DOHH2 (cell line): ENCODE data around the gene FAM227B.
"Not testable (repeated sequence)": the region's sequence is repeated elsewhere in the genome, so short reads cannot be mapped to it uniquely, and the experiment has no call there.

ENCODE experiments used
- H3F3A ChIP-seq: fragments of 200-600 bp; sonication (generic), shearing (Covaris generic); 2 replicates; pipeline ENCODE4 v1.6.0; 2016; ENCODE audit warnings: antibody characterized with exemption, mild to moderate bottlenecking; ENCODE audit not compliant: control insufficient read depth, insufficient read depth
- H3K27ac ChIP-seq: fragments of 200-600 bp; sonication (generic); 2 replicates; pipeline ENCODE4 v1.5.1; 2014; ENCODE audit warnings: low read depth, mild to moderate bottlenecking, low read length, moderate library complexity
- H3K27me3 ChIP-seq: fragments of 200-600 bp; sonication (generic); 2 replicates; pipeline ENCODE4 v1.6.1; 2014; ENCODE audit warnings: mild to moderate bottlenecking, low read length, mixed read lengths; ENCODE audit not compliant: control insufficient read depth
- H3K36me3 ChIP-seq: fragments of 200-600 bp; sonication (generic); 2 replicates; pipeline ENCODE4 v1.6.1; 2014; ENCODE audit warnings: mild to moderate bottlenecking, low read length, moderate library complexity, mixed read lengths; ENCODE audit not compliant: control insufficient read depth
- H3K4me1 ChIP-seq: fragments of 200-600 bp; sonication (generic); 2 replicates; pipeline ENCODE4 v1.6.1; 2014; ENCODE audit warnings: mild to moderate bottlenecking, low read length, mixed read lengths; ENCODE audit not compliant: control insufficient read depth
- H3K4me2 ChIP-seq: fragments of 200-600 bp; sonication (generic); 2 replicates; pipeline ENCODE4 v1.6.0; 2014; ENCODE audit warnings: mild to moderate bottlenecking, low read length, moderate library complexity
- H3K4me3 ChIP-seq: fragments of 200-600 bp; sonication (generic); 2 replicates; pipeline ENCODE4 v1.5.1; 2014; ENCODE audit warnings: mild to moderate bottlenecking, low read length, mixed read lengths
- H3K79me2 ChIP-seq: fragments of 200-600 bp; sonication (generic); 2 replicates; pipeline ENCODE4 v1.6.1; 2014; ENCODE audit warnings: mild to moderate bottlenecking, low read length, mixed read lengths; ENCODE audit not compliant: control insufficient read depth
- H3K9me2 ChIP-seq: fragments of 200-600 bp; sonication (generic); replicated peaks from 2 replicates; pipeline ENCODE4 v1.6.1; 2014; ENCODE audit warnings: mild to moderate bottlenecking, low read length, mixed read lengths; ENCODE audit not compliant: control insufficient read depth
- H3K9me3 ChIP-seq: fragments of 200-600 bp; sonication (generic); 2 replicates; pipeline ENCODE4 v1.6.1; 2014; ENCODE audit warnings: antibody characterized with exemption, low read length, mixed read lengths; ENCODE audit not compliant: control insufficient read depth, insufficient read depth
- H4K20me1 ChIP-seq: fragments of 200-600 bp; sonication (generic); 2 replicates; pipeline ENCODE4 v1.6.0; 2014; ENCODE audit warnings: low read depth, mild to moderate bottlenecking, antibody characterized with exemption, low read length, moderate library complexity; ENCODE audit not compliant: control insufficient read depth, insufficient read depth
- EZH2phosphoT487 ChIP-seq: fragments of 200-600 bp; sonication (generic); IDR thresholded peaks from 2 replicates; pipeline ENCODE4 v1.6.1; 2017; ENCODE audit warnings: borderline replicate concordance, mild to moderate bottlenecking, antibody characterized with exemption, low read length, moderate library complexity, mixed read lengths
- TF ChIP-seq, protein P1 (sequence below): fragments of 200-600 bp; sonication (generic); IDR thresholded peaks from one replicate; pipeline ENCODE4 v1.5.1; 2014; ENCODE audit warnings: antibody characterized with exemption, mild to moderate bottlenecking, low read depth, low read length; ENCODE audit not compliant: poor library complexity, severe bottlenecking

The FAM227B gene

DNA sequence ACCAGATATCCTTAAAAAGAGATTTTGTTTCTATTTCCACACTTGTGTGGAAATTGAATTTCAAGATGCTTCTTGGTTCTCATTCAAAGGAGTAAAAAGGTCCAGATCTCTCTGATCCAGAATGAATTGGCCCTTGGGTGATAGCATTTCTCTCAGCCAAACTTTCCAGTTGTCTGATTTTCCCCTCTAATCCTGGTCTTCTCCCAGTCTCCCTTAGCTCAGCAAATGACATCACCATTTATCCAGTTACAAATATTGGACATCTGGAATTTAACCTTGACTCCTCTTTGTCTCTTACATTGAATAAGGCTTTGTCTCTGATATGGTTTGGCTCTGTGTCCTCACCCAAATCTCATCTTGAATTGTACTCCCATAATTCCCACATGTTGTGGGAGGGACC lies 207.8 kb downstream of the FAM227B start:
- H3K4me3 ChIP-seq: no peak overlapping the region
- H3K9me2 ChIP-seq: no peaks in the 10 kb centered on the region
- H3K9me3 ChIP-seq: no peaks in the 10 kb centered on the region
- no peak for TF ChIP-seq EZH2phosphoT487
- TF ChIP-seq, protein P1, sequence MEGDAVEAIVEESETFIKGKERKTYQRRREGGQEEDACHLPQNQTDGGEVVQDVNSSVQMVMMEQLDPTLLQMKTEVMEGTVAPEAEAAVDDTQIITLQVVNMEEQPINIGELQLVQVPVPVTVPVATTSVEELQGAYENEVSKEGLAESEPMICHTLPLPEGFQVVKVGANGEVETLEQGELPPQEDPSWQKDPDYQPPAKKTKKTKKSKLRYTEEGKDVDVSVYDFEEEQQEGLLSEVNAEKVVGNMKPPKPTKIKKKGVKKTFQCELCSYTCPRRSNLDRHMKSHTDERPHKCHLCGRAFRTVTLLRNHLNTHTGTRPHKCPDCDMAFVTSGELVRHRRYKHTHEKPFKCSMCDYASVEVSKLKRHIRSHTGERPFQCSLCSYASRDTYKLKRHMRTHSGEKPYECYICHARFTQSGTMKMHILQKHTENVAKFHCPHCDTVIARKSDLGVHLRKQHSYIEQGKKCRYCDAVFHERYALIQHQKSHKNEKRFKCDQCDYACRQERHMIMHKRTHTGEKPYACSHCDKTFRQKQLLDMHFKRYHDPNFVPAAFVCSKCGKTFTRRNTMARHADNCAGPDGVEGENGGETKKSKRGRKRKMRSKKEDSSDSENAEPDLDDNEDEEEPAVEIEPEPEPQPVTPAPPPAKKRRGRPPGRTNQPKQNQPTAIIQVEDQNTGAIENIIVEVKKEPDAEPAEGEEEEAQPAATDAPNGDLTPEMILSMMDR: no peak
- no peaks in the 10 kb centered on the region for H3K36me3 ChIP-seq
- no peaks in the 10 kb centered on the region for H3K4me1 ChIP-seq
- H3K4me2 ChIP-seq: no peak overlapping the region
- H3K79me2 ChIP-seq: no peaks in the 10 kb centered on the region
- H3K27me3 ChIP-seq: peaks cover 4% of the 10 kb centered on the region; the same call in 1 of the 2 replicates
- no peaks in the 10 kb centered on the region for H4K20me1 ChIP-seq
- no peaks in the 10 kb centered on the region for H3F3A ChIP-seq
- H3K27ac ChIP-seq: no peak overlapping the region

DNA sequence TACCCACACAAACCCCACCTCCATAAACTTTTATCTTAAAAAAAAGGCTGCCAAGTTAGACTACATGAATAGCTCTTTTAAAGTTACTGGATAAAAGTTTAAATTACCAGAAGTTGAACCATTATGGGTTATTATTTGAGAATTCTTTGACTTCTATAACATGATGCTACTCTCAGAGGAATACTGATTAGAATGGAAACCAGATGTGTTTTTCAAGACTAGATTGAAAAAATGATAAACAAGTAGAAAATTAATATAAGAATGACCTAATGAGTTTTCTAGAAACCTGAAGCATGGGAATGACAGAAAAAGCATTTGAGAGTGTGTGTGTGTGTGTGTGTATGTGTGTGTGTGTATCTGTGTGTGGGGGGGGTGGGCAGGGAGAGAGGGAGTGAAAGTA lies 210.0 kb downstream of the FAM227B start:
- Histone ChIP-seq H3F3A (no peaks in the 10 kb centered on the region), H3K36me3 (no peaks in the 10 kb centered on the region), H3K27me3 (peaks cover 4% of the 10 kb centered on the region; the same call in 1 of the 2 replicates), H3K9me2 (no peaks in the 10 kb centered on the region), H3K4me2 (no peak overlapping the region), H3K9me3 (no peaks in the 10 kb centered on the region), H3K4me3 (no peak overlapping the region), H3K4me1 (no peaks in the 10 kb centered on the region), H3K27ac (no peak overlapping the region), H3K79me2 (no peaks in the 10 kb centered on the region), H4K20me1 (no peaks in the 10 kb centered on the region)
- no peak for TF ChIP-seq EZH2phosphoT487
- TF ChIP-seq, protein P1: no peak

DNA sequence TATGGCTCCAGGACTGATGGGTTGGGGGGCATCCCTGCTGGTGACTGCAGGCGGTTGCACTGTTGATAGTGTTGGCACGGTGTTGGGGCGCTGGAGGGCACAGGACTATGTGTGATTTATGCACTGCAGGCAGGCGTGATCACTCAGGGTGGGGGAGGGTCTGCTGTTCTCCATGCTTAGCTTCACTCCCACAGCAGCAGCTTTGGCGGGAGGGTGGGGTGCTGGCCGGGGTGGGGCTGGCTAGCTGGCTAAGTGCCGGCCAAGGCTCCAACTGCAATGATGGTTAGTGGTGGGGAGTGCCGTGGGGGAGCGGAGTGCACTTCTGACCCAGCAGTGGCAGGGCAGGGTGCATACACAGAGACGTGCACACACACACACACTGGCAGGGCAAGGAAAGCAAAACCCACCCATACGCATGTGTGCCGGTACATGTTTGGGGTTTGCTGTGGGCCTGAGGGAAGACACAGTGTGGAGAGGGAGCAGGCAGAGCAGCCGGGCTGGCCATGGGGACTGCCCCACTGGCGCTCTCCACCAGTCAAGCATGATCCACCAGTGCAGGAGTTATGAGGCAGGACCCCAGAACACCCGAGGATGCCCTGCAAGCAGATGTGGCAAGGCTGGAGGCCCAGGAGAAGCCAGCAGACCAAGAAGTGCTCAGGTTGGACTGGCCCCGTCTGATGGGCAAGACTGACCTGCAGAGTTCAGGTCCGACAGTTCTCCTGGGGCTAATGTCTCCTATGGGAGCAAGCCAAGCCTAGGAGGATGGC lies 214.1 kb downstream of the FAM227B start:
- Histone ChIP-seq H3K9me2 (no peaks in the 10 kb centered on the region), H3K4me2 (no peak overlapping the region), H3K9me3 (no peaks in the 10 kb centered on the region), H4K20me1 (no peaks in the 10 kb centered on the region), H3K27ac (no peak overlapping the region), H3K27me3 (no peaks in the 10 kb centered on the region), H3K4me3 (no peak overlapping the region), H3K36me3 (no peaks in the 10 kb centered on the region), H3F3A (no peaks in the 10 kb centered on the region), H3K79me2 (no peaks in the 10 kb centered on the region), H3K4me1 (no peaks in the 10 kb centered on the region)
- no peak for TF ChIP-seq EZH2phosphoT487
- TF ChIP-seq, protein P1: no peak

DNA sequence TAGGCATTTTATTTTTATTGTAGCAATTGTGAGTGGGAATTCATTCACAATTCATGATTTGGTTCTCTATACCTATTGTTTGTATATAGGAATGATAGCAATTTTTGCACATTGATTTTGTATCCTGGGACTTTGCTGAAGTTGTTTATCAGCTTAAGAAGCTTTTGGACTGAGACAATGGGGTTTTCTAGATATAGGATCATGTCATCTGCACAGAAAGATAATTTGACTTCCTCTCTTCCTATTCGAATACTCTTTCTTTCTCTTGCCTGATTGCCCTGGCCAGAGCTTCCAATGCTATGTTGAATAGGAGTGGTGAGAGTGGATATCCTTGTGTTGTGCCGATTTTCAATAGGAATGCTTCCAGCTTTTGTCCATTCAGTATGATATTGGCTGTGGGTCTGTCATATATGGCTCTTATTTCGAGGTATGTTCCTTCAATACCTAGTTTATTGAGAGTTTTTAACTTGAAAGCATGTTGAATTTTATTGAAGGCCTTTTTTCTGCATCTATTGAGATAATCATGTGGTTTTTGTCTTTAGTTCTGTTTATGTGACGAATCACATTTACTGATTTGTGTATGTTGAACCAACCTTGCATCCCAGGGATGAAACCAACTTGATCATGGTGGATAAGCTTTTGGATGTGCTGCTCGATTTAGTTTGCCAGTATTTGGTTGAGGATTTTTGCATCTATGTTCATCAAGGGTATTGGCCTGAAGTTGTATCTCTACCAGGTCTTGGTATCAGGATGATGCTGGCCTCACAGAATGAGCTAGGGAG lies 217.9 kb downstream of the FAM227B start:
- H3F3A ChIP-seq, H3K4me1 ChIP-seq, H3K9me3 ChIP-seq, H3K36me3 ChIP-seq, H4K20me1 ChIP-seq, H3K9me2 ChIP-seq, H3K4me3 ChIP-seq, H3K4me2 ChIP-seq, H3K79me2 ChIP-seq, H3K27me3 ChIP-seq, H3K27ac ChIP-seq: not testable (repeated sequence)
